MCF 10A (cell line): Measurements from ENCODE around the gene OTOA. TPM values are rescaled to one million over a fixed set of nuclear protein-coding genes. Genes with fewer than 3 reads are reported as not detected.
"Not testable (repeated sequence)": the region's sequence is repeated elsewhere in the genome, so short reads cannot be mapped to it uniquely, and the experiment has no call there.

Experiments used
- BruUV-seq: library from RNA; stranded (reverse); fragments of 400-500 nt; replicated peaks from 2 replicates; lab custom pipeline; 2021; lab: Mats Ljungman, UMichigan
- CTCF ChIA-PET: fragments of 300-600 bp; sonication (Branson Sonifier 250); formaldehyde crosslinking; extraction: SDS; loops from one replicate; lab custom pipeline; 2021; ENCODE audit warnings: antibody characterized with exemption, inconsistent platforms; lab: Yijun Ruan, JAX
- POLR2A ChIA-PET: fragments of 300-600, 350-650 bp; sonication (Branson Sonifier 250); formaldehyde crosslinking; extraction: SDS; loops from one replicate; lab custom pipeline; 2020; ENCODE audit warnings: antibody characterized with exemption, inconsistent platforms; lab: Yijun Ruan, JAX
- DNase-seq: peaks from one replicate; pipeline ENCODE4 v3.0.0-alpha.2; 2018; ENCODE audit not compliant: unreplicated experiment
- H3K27ac Mint-ChIP-seq: one replicate; pipeline ENCODE4 v1.8.0; 2022; ENCODE audit warnings: mild to moderate bottlenecking, low read depth, mixed read lengths; ENCODE audit not compliant: unreplicated experiment
- H3K27me3 Mint-ChIP-seq: one replicate; pipeline ENCODE4 v1.8.0; 2022; ENCODE audit warnings: mixed read lengths; ENCODE audit not compliant: insufficient read depth, unreplicated experiment
- H3K36me3 Mint-ChIP-seq: one replicate; pipeline ENCODE4 v1.8.0; 2022; ENCODE audit warnings: mild to moderate bottlenecking, moderate library complexity, mixed read lengths; ENCODE audit not compliant: insufficient read depth, unreplicated experiment
- H3K4me1 Mint-ChIP-seq: one replicate; pipeline ENCODE4 v1.8.0; 2022; ENCODE audit warnings: mixed read lengths; ENCODE audit not compliant: insufficient read depth, unreplicated experiment
- H3K4me3 Mint-ChIP-seq: one replicate; pipeline ENCODE4 v1.8.0; 2022; ENCODE audit warnings: mild to moderate bottlenecking, moderate library complexity, mixed read lengths; ENCODE audit not compliant: unreplicated experiment
- H3K9me3 Mint-ChIP-seq: one replicate; pipeline ENCODE4 v1.8.0; 2022; ENCODE audit warnings: mixed read lengths; ENCODE audit not compliant: unreplicated experiment
- intact Hi-C: fragments of 100-400 bp; cut with micrococcal nuclease; formaldehyde crosslinking; loops from 2 replicates; pipeline ENCODE4 v1.14.1; 2022
- total RNA-seq: library from RNA; stranded (reverse); gene quantifications from 2 replicates; pipeline ENCODE4 v1.2.3, GENCODE V29; 2022
- TF ChIP-seq, protein P1 (sequence below): fragments of 200-600 bp; IDR thresholded peaks from one replicate; pipeline ENCODE4 v1.8.0; 2022; ENCODE audit warnings: antibody characterized with exemption, mild to moderate bottlenecking; ENCODE audit not compliant: unreplicated experiment

Gene OTOA
- total RNA-seq, 1 experiment from 2014 or later: 0.12 TPM

DNA sequence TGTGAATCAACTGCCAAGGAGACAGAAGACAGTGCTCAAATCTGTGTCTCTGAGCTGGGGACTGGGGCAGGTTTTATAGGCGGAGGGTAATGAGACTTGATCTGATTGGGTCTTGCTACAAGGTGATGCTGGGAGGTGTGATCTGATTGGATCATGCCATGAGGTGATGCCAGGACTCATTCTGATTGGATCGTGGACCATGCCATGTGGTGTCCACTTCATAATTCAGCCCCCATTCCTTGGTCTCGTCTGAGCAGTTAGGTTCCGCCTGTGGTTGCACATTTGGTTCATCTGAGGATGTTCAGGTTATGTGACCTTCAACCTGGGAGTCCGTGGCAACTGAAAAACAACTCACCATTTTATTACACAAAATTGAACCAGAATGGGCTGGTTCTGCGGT lies 41.0 kb downstream of the OTOA start:
- Mint-ChIP-seq H3K9me3 (no peaks in the 10 kb centered on the region), H3K4me1 (peaks cover 8% of the 10 kb centered on the region), H3K27me3 (no peaks in the 10 kb centered on the region), H3K36me3 (no peaks in the 10 kb centered on the region), H3K4me3 (no peak overlapping the region), H3K27ac (no peak overlapping the region)
- intact Hi-C loops: no loop called here
- BruUV-seq: no TSS peak
- no peak for DNase-seq
- TF ChIP-seq, protein P1, sequence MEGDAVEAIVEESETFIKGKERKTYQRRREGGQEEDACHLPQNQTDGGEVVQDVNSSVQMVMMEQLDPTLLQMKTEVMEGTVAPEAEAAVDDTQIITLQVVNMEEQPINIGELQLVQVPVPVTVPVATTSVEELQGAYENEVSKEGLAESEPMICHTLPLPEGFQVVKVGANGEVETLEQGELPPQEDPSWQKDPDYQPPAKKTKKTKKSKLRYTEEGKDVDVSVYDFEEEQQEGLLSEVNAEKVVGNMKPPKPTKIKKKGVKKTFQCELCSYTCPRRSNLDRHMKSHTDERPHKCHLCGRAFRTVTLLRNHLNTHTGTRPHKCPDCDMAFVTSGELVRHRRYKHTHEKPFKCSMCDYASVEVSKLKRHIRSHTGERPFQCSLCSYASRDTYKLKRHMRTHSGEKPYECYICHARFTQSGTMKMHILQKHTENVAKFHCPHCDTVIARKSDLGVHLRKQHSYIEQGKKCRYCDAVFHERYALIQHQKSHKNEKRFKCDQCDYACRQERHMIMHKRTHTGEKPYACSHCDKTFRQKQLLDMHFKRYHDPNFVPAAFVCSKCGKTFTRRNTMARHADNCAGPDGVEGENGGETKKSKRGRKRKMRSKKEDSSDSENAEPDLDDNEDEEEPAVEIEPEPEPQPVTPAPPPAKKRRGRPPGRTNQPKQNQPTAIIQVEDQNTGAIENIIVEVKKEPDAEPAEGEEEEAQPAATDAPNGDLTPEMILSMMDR: no peak
- CTCF ChIA-PET: interaction anchor here (0.5 to 11.3 kb wide), 3 partner anchors 24 to 1367 kb away, joined by 3 to 174 read pairs (median 3); no protein-coding TSS in a partner anchor
- POLR2A ChIA-PET: no interaction called here

DNA sequence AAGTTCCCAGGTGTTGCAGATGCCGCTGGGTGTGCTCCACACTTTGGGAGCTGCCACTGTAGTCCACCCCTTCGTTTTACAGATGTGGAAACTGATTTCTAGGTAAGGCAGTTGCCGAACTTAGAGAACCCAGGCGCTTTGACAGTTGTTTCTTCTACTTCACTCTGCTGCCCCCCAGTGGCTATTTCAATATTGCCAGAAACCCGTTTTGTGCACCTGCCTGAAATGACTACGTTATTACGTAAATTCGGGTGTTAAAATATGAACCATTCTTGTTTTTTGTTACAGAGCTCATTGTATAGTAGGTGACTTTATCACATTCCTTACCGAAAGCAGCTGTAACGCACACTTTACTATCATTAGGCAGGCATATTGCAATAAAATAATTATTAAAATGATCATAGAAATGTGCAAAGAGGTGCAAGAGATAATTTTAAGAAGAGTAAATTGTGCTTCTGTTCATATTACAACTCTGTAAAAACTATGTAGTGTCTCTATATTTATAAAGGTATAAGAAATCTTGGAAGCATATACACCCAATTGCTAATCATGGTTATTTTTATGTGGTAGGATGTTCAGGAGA lies 44.9 kb downstream of the OTOA start:
- Mint-ChIP-seq H3K4me1 (peaks cover 2% of the 10 kb centered on the region), H3K27me3 (no peaks in the 10 kb centered on the region), H3K36me3 (no peaks in the 10 kb centered on the region), H3K9me3 (no peaks in the 10 kb centered on the region), H3K4me3 (no peak overlapping the region), H3K27ac (no peak overlapping the region)
- BruUV-seq: no TSS peak
- ChIA-PET POLR2A (interaction anchor here (0.7 kb wide), 1 partner anchor 1343 kb away, joined by 3 read pairs; no protein-coding TSS in a partner anchor), CTCF (interaction anchor here (0.6 to 11.3 kb wide), 29 partner anchors 8 to 480 kb away, joined by 3 to 174 read pairs (median 5); no protein-coding TSS in a partner anchor)
- DNase-seq: peak; percentile 76
- TF ChIP-seq, protein P1: peak; percentile 69
- intact Hi-C loops: loop anchor here (1.0 kb wide), 2 partner anchors 51 to 124 kb away; no protein-coding TSS in a partner anchor

DNA sequence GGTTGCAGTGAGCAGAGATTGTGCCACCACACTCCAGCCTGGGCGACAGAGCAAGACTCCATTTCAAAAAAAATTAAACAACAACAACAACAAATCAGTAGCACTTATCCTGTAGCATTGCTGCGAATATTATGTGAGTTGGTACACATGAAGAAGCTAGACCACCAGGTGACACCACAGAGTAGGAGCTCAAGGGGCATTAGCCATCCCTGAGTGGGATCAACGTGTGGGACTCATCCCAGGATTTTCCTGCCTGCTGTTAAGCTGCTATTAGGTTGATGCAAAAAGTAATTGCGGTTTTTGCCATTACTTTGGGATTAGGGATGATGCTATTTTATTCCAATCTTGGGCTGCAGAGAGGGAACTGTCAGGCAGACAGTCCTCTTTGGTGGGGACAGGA lies 47.2 kb downstream of the OTOA start:
- ChIA-PET CTCF (interaction anchor here (0.7 to 11.3 kb wide), 5 partner anchors 8 to 478 kb away, joined by 3 to 174 read pairs (median 17); no protein-coding TSS in a partner anchor), POLR2A (no interaction called here)
- no peaks in the 10 kb centered on the region for H3K4me1 Mint-ChIP-seq
- H3K27ac Mint-ChIP-seq: no peak overlapping the region
- no TSS peak for BruUV-seq
- no peak overlapping the region for H3K4me3 Mint-ChIP-seq
- no peaks in the 10 kb centered on the region for H3K27me3 Mint-ChIP-seq
- DNase-seq: no peak
- TF ChIP-seq, protein P1: no peak
- no peaks in the 10 kb centered on the region for H3K9me3 Mint-ChIP-seq
- intact Hi-C loops: no loop called here
- no peaks in the 10 kb centered on the region for H3K36me3 Mint-ChIP-seq

DNA sequence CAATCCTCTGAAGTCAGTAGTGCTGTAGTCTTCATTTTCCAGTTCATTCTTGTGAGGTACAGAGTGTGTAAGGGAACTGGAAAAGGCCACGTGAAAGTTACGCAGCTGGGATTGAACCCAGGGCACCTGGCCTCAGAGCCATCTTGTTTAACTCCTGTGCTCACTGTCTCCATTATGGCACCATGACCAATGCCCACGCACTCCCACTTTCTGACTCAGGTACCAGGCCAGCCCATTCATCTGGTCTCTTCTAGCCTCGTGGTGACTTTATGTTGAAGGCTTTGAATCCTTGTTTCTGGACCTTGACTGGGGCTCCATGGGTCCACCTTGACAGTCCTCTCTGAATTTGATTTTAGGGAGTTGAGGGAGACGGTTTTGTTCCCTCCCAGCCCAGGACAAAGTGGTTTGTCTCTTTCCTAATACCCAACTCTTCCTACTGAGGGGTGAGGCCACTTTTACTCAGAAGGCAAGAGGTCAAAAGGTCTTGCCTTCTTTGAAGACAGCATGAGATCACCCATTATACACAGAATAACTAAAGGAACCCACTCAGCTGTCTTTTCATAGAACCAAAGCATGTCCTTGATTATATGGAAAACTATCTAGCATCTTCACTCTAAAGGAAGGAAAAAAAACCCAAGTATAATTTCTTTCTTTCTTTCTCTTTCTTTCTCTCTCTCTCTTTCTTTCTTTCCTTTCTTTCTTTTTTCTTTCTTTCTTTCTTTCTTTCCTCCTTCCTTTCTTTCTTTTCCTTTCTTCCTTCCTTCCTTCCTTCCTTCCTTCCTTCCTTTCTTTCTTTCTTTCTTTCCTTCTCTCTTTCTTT lies 50.0 kb downstream of the OTOA start:
- TF ChIP-seq, protein P1: no peak
- H3K4me1 Mint-ChIP-seq: no peaks in the 10 kb centered on the region
- POLR2A ChIA-PET: no interaction called here
- H3K4me3 Mint-ChIP-seq: no peak overlapping the region
- intact Hi-C loops: no loop called here
- no peaks in the 10 kb centered on the region for H3K27me3 Mint-ChIP-seq
- DNase-seq: no peak
- BruUV-seq: no TSS peak
- no peaks in the 10 kb centered on the region for H3K36me3 Mint-ChIP-seq
- CTCF ChIA-PET: interaction anchor here (11.3 kb wide), 1 partner anchor 56 kb away, joined by 174 read pairs; no protein-coding TSS in a partner anchor
- H3K9me3 Mint-ChIP-seq: no peaks in the 10 kb centered on the region
- H3K27ac Mint-ChIP-seq: no peak overlapping the region

DNA sequence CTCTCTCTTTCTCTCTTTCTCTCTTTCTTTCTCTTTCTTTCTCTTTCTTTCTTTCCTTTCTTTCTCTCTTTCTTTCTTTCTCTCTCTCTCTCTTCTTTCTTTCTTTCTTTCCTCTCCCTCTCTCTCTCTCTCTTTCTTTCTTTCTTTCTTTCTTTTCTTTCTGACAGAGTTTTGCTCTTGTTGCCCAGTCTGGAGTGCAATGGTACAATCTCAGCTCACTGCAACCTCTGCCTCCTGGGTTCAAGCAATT lies 50.5 kb downstream of the OTOA start:
- intact Hi-C loops, H3K4me3 Mint-ChIP-seq, BruUV-seq, H3K27me3 Mint-ChIP-seq, H3K27ac Mint-ChIP-seq, H3K4me1 Mint-ChIP-seq, DNase-seq, H3K9me3 Mint-ChIP-seq, H3K36me3 Mint-ChIP-seq, POLR2A ChIA-PET: not testable (repeated sequence)
- CTCF ChIA-PET: interaction anchor here (0.7 kb wide), 1 partner anchor 57 kb away, joined by 3 read pairs; no protein-coding TSS in a partner anchor
